HL-60 (cell line): ENCODE measurements around the gene FBXO45.

Experiments used
- DNase-seq, 2 experiments: peaks; one replicate each; pipeline ENCODE4 v3.0.0-alpha.2; 2010 to 2020; ENCODE audit warnings: low read depth in 1 of 2, low spot score in 1 of 2
- H3K27ac ChIP-seq: fragments of 250-450 bp; sonication (Bioruptor Pico); replicated peaks from 2 replicates; pipeline ENCODE4 v1.5.1; 2020; ENCODE audit warnings: mild to moderate bottlenecking, moderate library complexity
- H3K27me3 ChIP-seq: fragments of 250-450 bp; sonication (Bioruptor Pico); 2 replicates; pipeline ENCODE4 v1.5.1; 2021; ENCODE audit warnings: mild to moderate bottlenecking, moderate library complexity; ENCODE audit not compliant: insufficient read depth, poor library complexity, severe bottlenecking
- H3K4me3 ChIP-seq: replicated peaks from 2 replicates; pipeline ENCODE4 v1.5.1; 2011; ENCODE audit warnings: mild to moderate bottlenecking, control low read depth, low read length; ENCODE audit not compliant: insufficient read depth
- CTCF ChIP-seq: IDR thresholded peaks from one replicate; pipeline ENCODE4 v1.5.1; 2011; ENCODE audit warnings: low read length, control low read depth, inconsistent platforms; ENCODE audit not compliant: insufficient read depth
- GABPA ChIP-seq: IDR thresholded peaks from 2 replicates; pipeline ENCODE4 v1.6.1; 2012; ENCODE audit warnings: low read depth
- POLR2AphosphoS5 ChIP-seq: IDR thresholded peaks from 2 replicates; pipeline ENCODE4 v1.6.1; 2012; ENCODE audit warnings: low read depth
- REST ChIP-seq: IDR thresholded peaks from 2 replicates; pipeline ENCODE4 v1.6.1; 2012; ENCODE audit warnings: low read depth; ENCODE audit not compliant: insufficient replicate concordance
- SPI1 ChIP-seq: IDR thresholded peaks from 2 replicates; pipeline ENCODE4 v1.6.1; 2012; ENCODE audit warnings: low read depth, mild to moderate bottlenecking, borderline replicate concordance

FBXO45 gene

GRCh38 chr3:196620161-196620604, 51.7 kb downstream of the FBXO45 start:
- Histone ChIP-seq H3K4me3 (no peak overlapping the region; the same call in 1 of the 2 replicates), H3K27ac (peak overlapping the region; percentile 96), H3K27me3 (no peaks in the 10 kb centered on the region)
- no peak; the same call in 1 of the 2 replicates for TF ChIP-seq SPI1
- no peak for TF ChIP-seq CTCF
- peak; percentile 65 for TF ChIP-seq POLR2AphosphoS5
- DNase-seq, result peak; percentile 91 to 94

GRCh38 chr3:196620684-196621083, 52.2 kb downstream of the FBXO45 start:
- no peak for DNase-seq
- H3K27ac ChIP-seq, result peak overlapping the region; percentile 96
- no peak overlapping the region for H3K4me3 ChIP-seq
- no peaks in the 10 kb centered on the region for H3K27me3 ChIP-seq
- TF ChIP-seq REST (no peak), SPI1 (no peak), CTCF (no peak), POLR2AphosphoS5 (no peak)

GRCh38 chr3:196621611-196622010, 53.2 kb downstream of the FBXO45 start:
- peak overlapping the region; percentile 96 for H3K27ac ChIP-seq
- H3K4me3 ChIP-seq, result no peak overlapping the region
- no peaks in the 10 kb centered on the region for H3K27me3 ChIP-seq
- DNase-seq, result peak in 1 of 2 experiments; percentile 53
- no peak for TF ChIP-seq GABPA
- no peak for TF ChIP-seq POLR2AphosphoS5
- no peak for TF ChIP-seq CTCF
- TF ChIP-seq REST, result no peak
- TF ChIP-seq SPI1, result no peak

- TF ChIP-seq SPI1, result peak; percentile 93
- peak; percentile 9 for TF ChIP-seq REST
- TF ChIP-seq POLR2AphosphoS5, result no peak; the same call in 1 of the 2 replicates
- DNase-seq, result peak in 1 of 2 experiments; percentile 93
- H3K27ac ChIP-seq, result peak overlapping the region; percentile 96
- peak overlapping the region; percentile 1 for H3K4me3 ChIP-seq
- no peaks in the 10 kb centered on the region for H3K27me3 ChIP-seq
Observed at GRCh38 chr3:196624067-196624790, 55.8 kb downstream of the FBXO45 start.
